HEK293T (cell line): ENCODE data around the gene HOXA6.

Experiments
- CTCF ChIA-PET: fragments of 350-600 bp; formaldehyde crosslinking; extraction: SDS; loops from one replicate; lab custom pipeline; 2021; ENCODE audit warnings: antibody characterized with exemption, inconsistent platforms; lab: Yijun Ruan, JAX
- POLR2A ChIA-PET: fragments of 350-600 bp; formaldehyde crosslinking; extraction: SDS; loops from one replicate; lab custom pipeline; 2020; ENCODE audit warnings: antibody characterized with exemption, inconsistent platforms; lab: Yijun Ruan, JAX
- DNase-seq: peaks from one replicate; pipeline ENCODE4 v3.0.0; 2012; ENCODE audit warnings: mixed read lengths; ENCODE audit errors: extremely low spot score
- ARNT ChIP-seq: fragments of 450-650 bp; IDR thresholded peaks from 2 replicates; pipeline ENCODE4 v1.6.1; 2017; ENCODE audit warnings: mild to moderate bottlenecking
- BHLHE40 ChIP-seq: fragments of 450-650 bp; IDR thresholded peaks from 2 replicates; pipeline ENCODE4 v1.6.1; 2016; ENCODE audit warnings: mild to moderate bottlenecking, moderate library complexity, borderline replicate concordance
- CTBP1 ChIP-seq: fragments of 450-650 bp; IDR thresholded peaks from 2 replicates; pipeline ENCODE4 v1.6.1; 2016; ENCODE audit warnings: borderline replicate concordance
- ELF4 ChIP-seq: fragments of 450-650 bp; IDR thresholded peaks from 2 replicates; pipeline ENCODE4 v1.6.1; 2017; ENCODE audit warnings: antibody characterized with exemption
- FOXA1 ChIP-seq: fragments of 450-650 bp; IDR thresholded peaks from 2 replicates; pipeline ENCODE4 v1.6.1; 2016; ENCODE audit warnings: mild to moderate bottlenecking
- FOXK2 ChIP-seq: fragments of 450-650 bp; IDR thresholded peaks from 2 replicates; pipeline ENCODE4 v1.6.1; 2016; ENCODE audit warnings: mild to moderate bottlenecking
- FOXM1 ChIP-seq: fragments of 450-650 bp; IDR thresholded peaks from 2 replicates; pipeline ENCODE4 v1.6.1; 2017; ENCODE audit warnings: mild to moderate bottlenecking, borderline replicate concordance
- HDGF ChIP-seq: fragments of 450-650 bp; IDR thresholded peaks from 2 replicates; pipeline ENCODE4 v1.6.1; 2017; ENCODE audit warnings: antibody characterized with exemption, borderline replicate concordance
- L3MBTL2 ChIP-seq: fragments of 450-650 bp; conservative IDR thresholded peaks from 2 replicates; pipeline ENCODE4 v1.6.1; 2016; ENCODE audit warnings: mild to moderate bottlenecking
- LEF1 ChIP-seq: fragments of 450-650 bp; IDR thresholded peaks from 2 replicates; pipeline ENCODE4 v1.6.1; 2017; ENCODE audit warnings: mild to moderate bottlenecking, borderline replicate concordance
- NFRKB ChIP-seq: fragments of 450-650 bp; IDR thresholded peaks from 2 replicates; pipeline ENCODE4 v1.6.1; 2016; ENCODE audit warnings: mild to moderate bottlenecking, moderate library complexity
- SP1 ChIP-seq: fragments of 450-650 bp; IDR thresholded peaks from 2 replicates; pipeline ENCODE4 v1.6.1; 2017
- SUZ12 ChIP-seq: fragments of 450-650 bp; IDR thresholded peaks from 2 replicates; pipeline ENCODE4 v1.6.1; 2016; ENCODE audit warnings: mild to moderate bottlenecking
- TARDBP ChIP-seq: fragments of 450-650 bp; IDR thresholded peaks from 2 replicates; pipeline ENCODE4 v1.6.1; 2016
- ZNF384 ChIP-seq: fragments of 450-650 bp; IDR thresholded peaks from 2 replicates; pipeline ENCODE4 v1.6.1; 2016
- TF ChIP-seq, protein P1 (sequence below): fragments of 450-650 bp; IDR thresholded peaks from 2 replicates; pipeline ENCODE4 v1.6.1; 2016

HOXA6 gene

DNA sequence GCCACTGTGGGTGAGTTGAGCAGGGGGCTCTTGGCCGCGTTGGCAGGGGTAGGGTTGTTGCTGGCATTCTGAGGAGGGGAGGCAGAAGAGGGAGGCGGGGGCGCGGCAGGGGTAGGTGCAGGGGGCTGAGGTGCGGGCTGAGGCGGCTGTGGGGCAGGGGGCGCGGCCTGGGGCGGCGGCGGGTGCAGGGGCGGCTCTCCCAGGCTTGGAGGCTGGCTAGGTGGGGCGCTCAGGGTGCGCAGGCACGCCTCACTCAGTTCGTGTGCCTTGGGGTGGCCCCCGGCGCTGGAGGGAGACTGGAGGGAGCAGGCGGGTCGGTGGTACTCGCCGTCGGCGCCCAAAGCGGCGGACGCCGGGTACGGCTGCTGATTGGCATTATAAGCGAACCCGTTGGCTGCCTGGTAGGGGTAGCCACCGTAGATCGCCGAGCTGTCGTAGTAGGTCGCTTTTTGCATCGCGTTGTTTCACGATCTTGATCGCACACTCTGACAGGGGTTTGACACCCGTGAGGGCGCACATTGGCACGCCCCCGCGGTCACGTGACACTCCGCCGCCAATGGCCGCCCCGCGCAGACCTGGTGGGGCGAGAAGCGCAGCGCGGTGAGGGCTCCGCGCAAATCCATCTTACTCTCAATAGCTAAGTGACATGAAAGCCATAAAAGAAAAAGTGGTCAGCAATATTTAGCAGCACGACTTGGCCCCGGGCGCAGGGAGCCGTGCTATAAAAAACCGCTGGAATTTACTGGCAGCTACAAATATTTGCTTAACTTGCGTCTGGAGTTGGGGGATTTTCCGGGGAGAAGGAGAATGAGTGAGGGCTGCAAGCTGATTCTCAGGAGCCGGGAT lies 37.2 kb downstream of the HOXA6 start:
- TF ChIP-seq, protein P1, sequence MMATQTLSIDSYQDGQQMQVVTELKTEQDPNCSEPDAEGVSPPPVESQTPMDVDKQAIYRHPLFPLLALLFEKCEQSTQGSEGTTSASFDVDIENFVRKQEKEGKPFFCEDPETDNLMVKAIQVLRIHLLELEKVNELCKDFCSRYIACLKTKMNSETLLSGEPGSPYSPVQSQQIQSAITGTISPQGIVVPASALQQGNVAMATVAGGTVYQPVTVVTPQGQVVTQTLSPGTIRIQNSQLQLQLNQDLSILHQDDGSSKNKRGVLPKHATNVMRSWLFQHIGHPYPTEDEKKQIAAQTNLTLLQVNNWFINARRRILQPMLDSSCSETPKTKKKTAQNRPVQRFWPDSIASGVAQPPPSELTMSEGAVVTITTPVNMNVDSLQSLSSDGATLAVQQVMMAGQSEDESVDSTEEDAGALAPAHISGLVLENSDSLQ, result peak; percentile 94
- TF ChIP-seq L3MBTL2 (peak; percentile 46), HDGF (no peak), FOXK2 (no peak), ARNT (peak; percentile 83), CTBP1 (peak; percentile 97), ZNF384 (no peak), NFRKB (no peak)
- DNase-seq, result peak; percentile 79
- CTCF ChIA-PET, result interaction anchor here (0.8 to 1.1 kb wide), 3 partner anchors 32 to 266 kb away, joined by 3 to 4 read pairs (median 4); partner anchors contain the start of gene HOXA5
- POLR2A ChIA-PET, result interaction anchor here (0.7 to 1.5 kb wide), 17 partner anchors 9 to 257 kb away, joined by 3 to 16 read pairs (median 3); partner anchors contain the start of genes HOXA3, HOXA5 and HOXA7

DNA sequence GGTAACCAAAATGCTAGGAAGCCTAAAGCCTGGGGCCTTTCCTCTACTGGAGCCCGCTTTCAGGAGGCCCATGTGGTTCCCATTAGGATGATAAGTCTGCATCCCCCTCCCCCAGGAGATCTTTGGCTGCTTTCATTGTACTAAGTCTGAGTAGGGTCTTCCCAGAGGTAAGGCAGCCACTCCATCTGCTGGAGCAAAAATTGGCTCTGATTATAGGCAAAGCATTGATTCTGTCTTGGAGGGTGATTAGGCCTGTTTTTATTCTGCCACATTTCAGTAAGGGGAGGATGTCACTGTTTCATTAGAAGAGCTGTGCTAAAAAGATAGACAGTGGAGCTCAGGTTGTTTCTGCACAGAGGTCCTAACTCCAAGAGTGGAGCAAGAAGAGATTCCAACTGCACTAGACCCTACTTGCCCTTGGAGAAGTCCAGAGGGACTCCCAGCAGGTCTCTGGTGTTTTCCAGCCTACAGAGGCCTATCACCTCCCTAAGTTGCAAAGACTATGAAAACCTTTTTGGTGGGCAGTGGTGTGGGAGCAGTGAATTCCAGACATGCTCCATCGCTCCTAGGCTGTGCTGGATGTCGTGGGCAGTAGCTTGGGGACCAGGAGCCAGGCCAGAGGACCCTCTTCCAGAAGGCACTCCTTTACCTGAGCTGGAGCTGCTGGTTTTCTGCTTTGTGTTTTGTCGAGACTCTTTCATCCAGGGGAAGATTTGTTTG lies 37.9 kb downstream of the HOXA6 start:
- TF ChIP-seq CTBP1 (no peak), ZNF384 (no peak), ARNT (no peak)
- TF ChIP-seq, protein P1, result no peak
- DNase-seq, result no peak
- CTCF ChIA-PET, result no interaction called here
- POLR2A ChIA-PET, result interaction anchor here (1.0 to 1.3 kb wide), 4 partner anchors 10 to 77 kb away, joined by 3 to 6 read pairs (median 5); partner anchors contain the start of gene HOXA4

DNA sequence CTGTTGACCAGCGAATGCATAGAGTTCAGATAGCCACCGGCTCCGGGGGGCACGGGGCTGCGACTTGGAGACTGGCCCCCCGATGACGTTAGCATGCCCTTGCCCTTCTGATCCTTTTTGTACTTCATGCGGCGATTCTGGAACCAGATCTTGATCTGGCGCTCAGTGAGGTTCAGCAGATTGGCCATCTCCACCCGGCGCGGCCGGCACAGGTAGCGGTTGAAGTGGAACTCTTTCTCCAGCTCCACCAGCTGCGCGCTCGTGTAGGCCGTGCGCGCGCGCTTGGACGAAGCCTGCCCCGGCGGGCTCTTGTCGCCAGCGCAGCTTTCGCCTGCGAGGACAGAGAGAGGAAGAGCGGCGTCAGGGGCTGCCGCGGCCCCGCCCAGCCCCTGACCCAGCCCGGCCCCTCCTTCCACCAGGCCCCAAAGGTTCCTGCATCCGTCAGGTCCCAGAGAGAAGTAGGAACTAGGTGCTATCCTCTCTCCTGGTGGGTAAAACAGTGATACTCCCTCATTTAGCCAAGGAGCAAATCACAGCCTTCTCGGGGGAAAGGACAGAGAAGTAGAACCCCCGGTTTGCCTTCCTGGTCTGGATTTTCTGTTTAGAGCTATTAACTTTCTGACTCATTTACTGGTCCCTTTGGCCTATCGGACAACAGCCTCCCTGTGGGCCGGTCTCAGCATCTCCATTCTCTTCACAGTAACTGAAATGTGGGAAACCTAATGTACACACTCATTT lies 39.0 kb downstream of the HOXA6 start:
- ChIA-PET CTCF (no interaction called here), POLR2A (interaction anchor here (1.0 to 1.3 kb wide), 2 partner anchors 10 to 22 kb away, joined by 4 to 6 read pairs; partner anchors contain the start of gene HOXA4)
- no peak for DNase-seq
- no peak for TF ChIP-seq ELF4
- no peak for TF ChIP-seq LEF1
- no peak for TF ChIP-seq HDGF
- TF ChIP-seq SUZ12, result no peak
- TF ChIP-seq FOXA1, result no peak
- TF ChIP-seq FOXM1, result no peak
- no peak for TF ChIP-seq L3MBTL2
- no peak for TF ChIP-seq CTBP1
- no peak for TF ChIP-seq TARDBP
- TF ChIP-seq ARNT, result no peak
- no peak for TF ChIP-seq FOXK2
- TF ChIP-seq NFRKB, result no peak
- no peak for TF ChIP-seq BHLHE40
- no peak for TF ChIP-seq ZNF384
- TF ChIP-seq, protein P1, result no peak
- TF ChIP-seq SP1, result no peak

DNA sequence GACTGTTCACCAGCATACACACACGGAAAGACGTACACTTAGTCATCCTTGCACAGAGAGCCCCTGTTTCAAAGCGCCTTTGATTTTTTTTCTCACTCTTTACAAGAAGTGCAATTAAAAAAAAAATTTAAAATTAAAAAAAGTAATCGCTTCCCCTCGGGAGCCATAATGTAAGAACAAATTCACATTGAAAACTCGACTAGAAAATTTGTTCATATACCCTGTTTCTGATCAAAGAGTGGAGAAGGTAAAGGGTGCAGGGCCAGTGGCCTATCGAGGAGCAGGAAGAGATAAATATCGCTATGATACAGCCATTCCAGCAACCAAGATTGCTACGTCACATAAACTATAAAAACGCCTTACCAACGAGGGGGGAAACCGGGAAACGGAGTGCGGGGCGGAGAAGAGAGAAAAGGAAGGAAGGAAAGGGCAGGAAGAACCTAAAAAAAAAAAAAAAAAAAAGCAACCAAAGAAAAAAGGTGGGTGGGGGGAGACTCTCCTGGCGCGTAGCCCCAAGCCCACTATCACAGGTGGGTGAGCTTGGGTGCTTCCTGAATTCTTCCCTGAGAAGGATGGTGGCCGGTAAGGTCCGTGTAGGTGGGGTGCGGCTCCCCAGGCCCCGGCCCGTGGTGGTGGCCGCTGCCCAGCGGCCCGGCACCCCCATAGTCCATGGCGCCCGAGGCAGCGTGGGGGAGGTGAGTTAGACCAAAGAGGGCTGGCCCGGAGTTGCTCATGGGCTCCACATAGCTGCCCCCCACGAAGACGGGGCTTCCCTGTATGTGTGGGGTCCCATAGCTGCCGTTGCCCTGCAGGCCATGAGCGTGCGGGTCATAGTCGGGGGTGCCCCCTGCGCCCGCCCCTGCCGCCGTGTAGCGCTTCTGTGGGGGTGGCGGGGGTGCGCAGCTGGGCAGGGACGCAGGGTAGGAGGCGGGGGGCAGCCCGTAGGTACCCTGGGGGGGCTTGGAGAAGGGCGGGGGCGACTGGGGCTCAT lies 39.9 kb downstream of the HOXA6 start:
- POLR2A ChIA-PET, result no interaction called here
- CTCF ChIA-PET, result no interaction called here
- TF ChIP-seq ELF4 (no peak), BHLHE40 (no peak), NFRKB (no peak), ZNF384 (no peak), ARNT (no peak), HDGF (no peak), LEF1 (no peak), L3MBTL2 (no peak)
- TF ChIP-seq, protein P1, result no peak
- DNase-seq, result no peak
